Body of pancreas (tissue), 4 donors: ENCODE measurements around the gene PPME1.

Source experiments
- CTCF ChIP-seq, 7 experiments: fragments of 450-650 bp in 4 of 7; fragments of 200-600 bp in 3 of 7; sonication (generic) in 3 of 7; IDR thresholded peaks; one replicate each; pipeline ENCODE4 v1.5.1; 2016 to 2019; ENCODE audit warnings: antibody characterized with exemption in 7 of 7
- POLR2A ChIP-seq, 3 donors: fragments of 450-650 bp; IDR thresholded peaks; one replicate each; pipeline ENCODE4 v1.6.1; 2016; ENCODE audit warnings: antibody characterized with exemption in 3 of 3, mild to moderate bottlenecking in 2 of 3

GRCh38 chr11:74182635-74183034, 11.5 kb downstream of the PPME1 start:
- no peak for TF ChIP-seq CTCF (IDR thresholded peaks at IDR 0.05)
- TF ChIP-seq POLR2A (IDR thresholded peaks at IDR 0.05) = no peak
